AG04450 (cell line): ENCODE results near the gene CNGB1. TPM values are rescaled to one million over a fixed set of nuclear protein-coding genes. Genes with fewer than 3 reads are reported as not detected.

Experiments used
- CTCF ChIA-PET: fragments of 300-600, 350-600 bp; formaldehyde crosslinking; extraction: SDS; loops from one replicate; lab custom pipeline; 2022; ENCODE audit warnings: antibody characterized with exemption, inconsistent platforms; lab: Charles Lee
- POLR2A ChIA-PET: fragments of 350-600 bp; formaldehyde crosslinking; extraction: SDS; loops from one replicate; lab custom pipeline; 2021; ENCODE audit warnings: antibody characterized with exemption, inconsistent platforms; lab: Yijun Ruan, JAX
- DNase-seq: peaks from one replicate; pipeline ENCODE4 v3.0.0-alpha.2; 2011; ENCODE audit warnings: low read depth, low spot score
- H3K27ac ChIP-seq: one replicate; pipeline ENCODE4 v1.5.1; 2012; ENCODE audit warnings: low read depth, low read length, control low read depth
- H3K27me3 ChIP-seq: one replicate; pipeline ENCODE4 v1.6.0; 2012; ENCODE audit warnings: low read length; ENCODE audit not compliant: control insufficient read depth, insufficient read depth
- H3K4me3 ChIP-seq: 2 replicates; pipeline ENCODE4 v1.5.1; 2011; ENCODE audit warnings: mild to moderate bottlenecking, low read depth, low read length, control low read depth
- H3K9me3 ChIP-seq: 2 replicates; pipeline ENCODE4 v1.5.1; 2012; ENCODE audit warnings: low read length; ENCODE audit not compliant: control insufficient read depth, insufficient read depth
- CTCF ChIP-seq: IDR thresholded peaks from 2 replicates; pipeline ENCODE4 v1.5.1; 2011; ENCODE audit warnings: low read depth, low read length, control low read depth, inconsistent platforms
- polyA plus RNA-seq: library from polyadenylated mRNA; depleted of rRNA; stranded (reverse); fragments of >200 nt; gene quantifications from 2 replicates; pipeline ENCODE4 v1.2.3, GENCODE V29; 2011

CNGB1 gene
- polyA plus RNA-seq, 1 experiment: not detected

- CTCF ChIA-PET: interaction anchor here (0.6 to 8.1 kb wide), 12 partner anchors 9 to 424 kb away, joined by 3 to 47 read pairs (median 3); no protein-coding TSS in a partner anchor
- peak within 1 kb of the TSS; percentile 89 for H3K4me3 ChIP-seq
- peak within 1 kb of the TSS; percentile 47 for H3K27ac ChIP-seq
- no peak for DNase-seq
- H3K27me3 ChIP-seq: no peaks in the 10 kb centered on the region
- POLR2A ChIA-PET: interaction anchor here (1.3 kb wide), 1 partner anchor 116 kb away, joined by 3 read pairs; no protein-coding TSS in a partner anchor
- no peak for TF ChIP-seq CTCF
- H3K9me3 ChIP-seq: no peaks in the 10 kb centered on the region
These were observed 29.2 kb upstream of the CNGB1 start, which contains the start of gene ZNF319 for GRCh38 chr16:57999971-58000705. Gene ZNF319, minus strand, starts transcription at chr16:58000672. Its CDS starts 2,407 bp downstream, at chr16:57998265.

GRCh38 chr16:57999366-57999970, 28.5 kb upstream of the CNGB1 start:
- POLR2A ChIA-PET: interaction anchor here (1.3 kb wide), 1 partner anchor 117 kb away, joined by 3 read pairs; no protein-coding TSS in a partner anchor
- H3K27me3 ChIP-seq: no peaks in the 10 kb centered on the region
- DNase-seq: no peak
- TF ChIP-seq CTCF: no peak; the same call in 1 of the 2 replicates
- H3K9me3 ChIP-seq: no peaks in the 10 kb centered on the region
- peak overlapping the region; percentile 31 for H3K27ac ChIP-seq
- CTCF ChIA-PET: interaction anchor here (0.6 to 8.1 kb wide), 13 partner anchors 9 to 423 kb away, joined by 3 to 47 read pairs (median 3); no protein-coding TSS in a partner anchor
- peak overlapping the region; percentile 65 for H3K4me3 ChIP-seq

- CTCF ChIA-PET: interaction anchor here (1.2 to 8.1 kb wide), 5 partner anchors 8 to 423 kb away, joined by 3 to 47 read pairs (median 4); no protein-coding TSS in a partner anchor
- peak overlapping the region; percentile 65 for H3K4me3 ChIP-seq
- TF ChIP-seq CTCF: no peak
- no peak for DNase-seq
- H3K27ac ChIP-seq: no peak overlapping the region
- POLR2A ChIA-PET: no interaction called here
- H3K9me3 ChIP-seq: no peaks in the 10 kb centered on the region
- H3K27me3 ChIP-seq: no peaks in the 10 kb centered on the region
These were observed 28.1 kb upstream of the CNGB1 start for GRCh38 chr16:57998992-57999365.

GRCh38 chr16:57998486-57998885, 27.6 kb upstream of the CNGB1 start:
- Histone ChIP-seq H3K27ac (no peak overlapping the region), H3K4me3 (no peak overlapping the region), H3K9me3 (no peaks in the 10 kb centered on the region), H3K27me3 (no peaks in the 10 kb centered on the region)
- ChIA-PET POLR2A (no interaction called here), CTCF (interaction anchor here (1.2 to 8.1 kb wide), 2 partner anchors 99 to 242 kb away, joined by 3 to 47 read pairs; no protein-coding TSS in a partner anchor)
- no peak for DNase-seq
- TF ChIP-seq CTCF: no peak
